HG03039 (cell line): Measurements from ENCODE around the gene DDR2.
A peak's percentile ranks its signal among the peaks of the same experiment; 100 is the strongest.

ENCODE experiments used
- ATAC-seq: cut with Tn5 transposase; IDR thresholded peaks from one replicate; pipeline ENCODE4 v1.9.1; 2021; ENCODE audit warnings: mild to moderate bottlenecking, moderate library complexity; ENCODE audit not compliant: unreplicated experiment

Gene DDR2

DNA sequence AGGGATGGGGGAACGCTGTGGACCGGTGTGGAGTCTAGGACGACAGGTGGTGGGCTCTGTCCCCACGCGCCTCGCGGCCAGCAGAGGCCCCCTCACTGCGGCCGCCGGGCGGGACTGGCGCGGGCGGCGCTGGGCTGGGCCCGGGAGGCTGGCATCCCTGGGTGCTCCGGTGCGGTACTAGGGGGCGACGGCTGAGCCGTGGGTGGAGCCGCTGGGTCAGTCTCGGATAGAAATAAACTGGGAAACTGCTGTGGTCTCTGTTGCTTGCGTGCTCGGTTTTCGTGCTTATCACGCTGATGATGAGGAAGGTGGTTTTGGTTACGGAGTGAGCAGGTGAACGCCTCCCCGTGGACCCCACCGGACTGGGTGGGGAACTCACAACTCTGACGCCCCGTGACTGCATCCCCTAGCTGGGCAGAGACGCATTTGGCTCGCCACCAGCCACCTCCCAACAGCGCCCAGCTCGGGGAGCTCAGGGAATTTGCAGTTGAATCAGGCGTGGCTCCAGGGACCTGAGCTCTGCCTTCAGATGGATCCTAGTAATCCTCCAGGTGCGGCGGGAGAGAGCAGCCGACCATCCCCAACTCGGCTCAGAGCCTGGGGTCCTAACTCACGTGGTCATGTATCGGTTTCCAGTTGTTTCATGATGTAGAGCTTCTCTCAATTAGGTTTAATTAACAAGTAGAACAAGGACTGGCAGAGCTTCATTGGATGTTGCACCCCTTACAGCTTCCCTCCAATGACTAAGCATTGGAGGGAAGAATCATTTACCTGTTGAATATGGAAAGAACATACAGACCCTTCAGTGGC is 190.3 kb downstream of the DDR2 start:
- no peak for ATAC-seq

DNA sequence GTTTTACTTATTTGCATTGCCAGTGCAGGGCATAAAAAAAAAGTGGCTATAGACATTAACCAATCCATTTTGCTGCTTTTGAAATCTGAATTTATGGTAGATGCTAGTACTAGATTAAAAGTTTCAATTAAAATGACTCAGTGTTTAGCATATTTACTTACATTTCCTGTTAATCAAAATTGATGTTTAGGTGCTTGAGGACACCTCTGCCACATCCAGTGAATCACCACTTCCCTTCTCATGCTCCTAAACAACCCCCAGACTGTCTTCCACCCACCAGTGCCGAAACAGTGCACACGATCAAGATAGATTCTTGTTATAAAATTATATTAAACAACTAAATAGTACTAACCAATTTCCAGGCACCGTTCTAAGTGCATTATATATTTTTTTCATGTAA is 191.0 kb downstream of the DDR2 start:
- ATAC-seq: no peak

DNA sequence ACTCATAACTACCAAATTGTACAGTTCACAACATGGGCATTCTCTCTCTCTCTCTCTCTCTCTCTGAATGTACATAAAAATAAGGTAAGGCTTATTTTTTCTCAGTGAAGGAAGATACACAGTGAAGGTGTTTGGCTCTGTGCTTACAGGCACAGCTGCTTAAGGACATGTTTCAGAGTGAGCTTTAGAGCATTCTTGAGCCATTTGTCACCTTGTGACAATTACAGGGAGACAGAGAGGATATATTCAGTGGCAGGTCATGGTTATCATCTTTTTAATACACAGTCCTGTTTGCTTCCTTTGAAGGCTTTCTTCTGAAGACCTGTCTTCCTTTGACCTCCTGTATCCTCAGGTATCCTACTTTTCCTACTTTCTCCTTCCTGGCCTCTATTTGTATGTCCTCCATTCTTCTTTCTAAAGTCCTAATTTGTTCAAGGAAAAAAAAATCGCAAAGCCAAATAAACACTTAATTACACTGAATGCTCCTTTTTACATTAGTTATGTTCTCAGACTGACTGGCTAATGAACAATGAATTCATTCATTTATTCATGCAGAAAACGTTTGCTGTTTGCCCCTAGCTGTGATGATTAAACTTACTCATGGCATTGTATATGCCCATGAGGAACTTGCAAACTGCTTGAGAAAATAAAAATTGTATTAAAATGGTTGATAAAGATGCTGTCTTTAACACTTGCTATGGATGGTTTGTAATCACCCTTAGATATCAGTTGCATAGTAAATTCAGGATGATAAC is 191.7 kb downstream of the DDR2 start:
- no peak for ATAC-seq

DNA sequence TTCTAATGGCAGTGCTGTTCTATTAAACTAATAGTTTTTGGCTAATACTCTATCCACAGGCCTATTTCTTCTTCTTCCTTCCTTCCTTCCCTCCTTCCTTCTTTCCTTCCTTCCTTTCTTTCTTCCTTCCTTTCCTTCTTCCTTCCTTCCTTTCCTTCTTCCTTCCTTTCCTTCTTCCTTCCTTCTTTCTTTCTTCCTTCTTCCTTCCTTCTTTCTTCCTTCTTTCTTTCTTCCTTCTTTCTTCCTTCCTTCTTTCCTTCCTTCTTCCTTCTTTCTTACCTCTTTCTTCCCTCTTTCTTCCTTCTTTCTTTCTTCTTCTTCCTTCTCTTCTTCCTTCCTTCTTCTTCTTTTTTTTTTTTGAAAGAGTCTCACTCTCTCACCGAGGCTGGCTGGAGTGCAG is 197.0 kb downstream of the DDR2 start:
- no peak for ATAC-seq

DNA sequence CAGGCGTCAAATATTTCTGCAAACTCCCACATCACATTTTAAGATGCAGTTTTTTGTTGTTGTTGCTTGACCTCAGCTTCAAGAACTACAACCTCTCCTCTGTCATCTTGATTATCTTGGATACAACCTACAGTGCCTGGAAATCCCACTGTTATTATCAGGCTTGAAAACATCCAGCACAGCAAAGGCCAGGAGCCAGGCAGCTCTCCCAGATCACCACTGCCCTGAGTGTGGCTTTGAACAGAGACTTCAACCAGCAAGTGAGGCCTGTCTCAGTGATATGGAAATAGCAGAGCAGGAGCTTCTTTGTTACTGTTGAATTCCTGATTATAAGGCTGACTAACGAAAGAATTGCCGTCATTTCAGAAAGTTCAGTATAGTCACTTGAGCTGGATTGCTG is 200.2 kb downstream of the DDR2 start:
- no peak for ATAC-seq

DNA sequence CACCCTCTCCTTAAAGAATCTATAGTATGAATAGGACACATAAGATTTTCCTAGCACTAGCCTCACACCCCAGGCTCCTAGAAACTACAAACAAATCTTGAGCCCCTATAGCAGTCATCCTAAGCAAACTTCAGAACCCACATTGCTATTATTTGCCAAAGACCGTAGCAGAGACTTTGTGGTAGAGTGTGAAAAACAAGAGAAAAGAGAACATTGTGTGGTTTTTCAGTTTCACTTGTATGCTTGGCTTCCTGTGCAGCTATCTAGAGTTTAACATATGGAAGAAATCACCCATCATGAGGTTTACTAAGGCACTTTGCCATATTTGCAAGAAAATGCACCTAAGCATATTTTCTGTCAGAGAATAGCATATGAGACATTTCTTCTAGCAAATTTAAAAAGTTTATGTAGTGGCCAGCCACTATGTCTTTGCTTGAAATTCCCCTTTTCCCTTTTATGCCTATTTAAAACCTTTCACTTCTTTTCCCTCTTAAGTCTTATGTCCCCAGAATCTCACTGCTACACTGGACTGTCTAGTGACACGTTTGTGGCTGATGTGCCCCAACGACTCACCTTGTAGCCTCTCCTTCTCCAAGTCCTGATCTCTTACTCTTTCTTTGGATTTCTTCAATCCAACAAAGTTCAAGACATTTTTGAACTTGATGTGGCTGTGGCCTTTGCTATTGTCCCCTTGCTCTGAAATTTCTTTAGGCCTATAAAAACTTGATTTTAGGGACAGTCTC is 203.1 kb downstream of the DDR2 start:
- peak; percentile 84 for ATAC-seq
